Stimulated activated CD8-positive, alpha-beta memory T cell treated with anti-CD3 and anti-CD28 coated beads, Interleukin-2, amount 100 ng/mL, for 1 hour (primary cell): Measurements from ENCODE around the gene ST6GALNAC3.

Experiments
- DNase-seq, 2 donors: peaks; one replicate each; pipeline ENCODE4 v3.0.0-alpha.2; 2020; ENCODE audit warnings: low read depth in 2 of 2

Gene ST6GALNAC3

DNA sequence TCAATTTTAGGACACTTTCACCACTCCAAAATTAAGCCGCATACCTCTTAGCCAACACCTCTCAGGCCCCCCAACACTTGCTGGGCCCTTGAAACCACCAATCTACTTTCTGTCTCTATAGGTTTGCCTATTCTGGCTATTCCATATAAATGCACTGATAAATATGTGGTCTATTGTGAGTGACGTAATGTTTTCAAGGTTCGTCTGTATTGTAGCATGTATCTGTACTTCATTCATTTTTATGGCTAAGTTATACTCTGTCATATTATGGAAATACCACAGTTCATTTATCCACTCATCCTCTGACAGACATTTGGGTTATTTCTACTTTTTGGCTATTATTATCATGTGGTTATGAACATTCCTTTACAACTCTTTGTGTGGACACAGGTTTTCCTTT is 432.8 kb downstream of the ST6GALNAC3 start:
- no peak for DNase-seq

DNA sequence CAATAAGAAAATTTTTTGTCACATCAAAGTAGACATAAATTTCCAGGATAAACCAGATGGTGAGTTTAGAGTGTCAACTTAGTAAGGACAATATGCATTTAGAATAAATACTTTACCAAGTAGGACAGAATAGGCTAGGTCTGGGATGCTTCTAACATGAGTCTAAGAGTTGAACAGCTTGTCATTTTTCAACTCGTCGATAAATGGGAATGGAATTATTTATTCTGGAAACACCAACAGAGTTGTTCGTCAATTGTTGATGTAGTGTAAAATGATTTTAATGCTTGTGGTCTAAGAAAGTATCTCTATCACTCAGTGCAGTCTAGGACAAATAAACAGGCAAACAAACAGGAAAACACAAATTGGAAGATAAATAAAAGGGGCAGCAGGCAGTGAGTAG is 434.3 kb downstream of the ST6GALNAC3 start:
- no peak for DNase-seq

DNA sequence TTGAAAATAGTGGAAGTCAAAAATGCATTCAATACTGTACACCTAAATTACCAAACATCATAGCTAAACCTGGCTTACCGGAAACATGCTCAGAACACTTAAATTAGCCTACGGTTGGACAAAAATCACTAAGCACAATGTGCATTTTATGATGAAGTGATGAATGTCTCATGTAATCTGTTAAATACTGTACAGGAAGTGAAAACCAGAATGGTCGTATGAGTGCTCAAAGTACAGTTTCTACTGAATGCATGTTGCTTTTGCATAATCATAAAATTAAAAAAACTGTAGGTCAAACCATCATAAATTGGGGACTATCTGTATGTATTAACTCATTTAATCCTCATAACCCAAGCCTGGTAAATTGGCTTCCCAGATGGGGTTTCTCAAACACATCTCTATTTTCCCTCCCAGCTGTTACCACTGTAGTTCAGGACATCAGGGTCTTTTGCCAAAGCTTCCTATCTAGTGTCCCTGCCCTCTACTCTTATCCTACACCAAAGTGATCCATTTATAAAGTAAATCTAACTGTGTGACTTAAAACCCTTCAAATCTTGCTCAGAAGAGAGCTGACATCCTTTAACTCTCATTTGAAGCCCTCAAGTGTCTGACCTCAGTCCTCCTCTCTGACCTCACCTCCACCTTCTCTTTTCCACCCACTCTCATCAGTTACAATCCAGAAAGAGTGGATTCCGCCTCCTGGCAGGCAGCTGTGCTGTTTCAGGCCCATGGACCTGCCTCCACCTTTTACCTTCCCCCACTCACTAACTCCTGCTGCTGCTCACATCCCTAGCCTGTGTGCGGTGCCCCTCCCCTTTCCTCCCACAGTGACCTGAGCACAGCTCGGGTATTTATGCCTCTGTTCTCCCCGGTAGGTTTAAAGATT is 436.4 kb downstream of the ST6GALNAC3 start:
- no peak for DNase-seq

DNA sequence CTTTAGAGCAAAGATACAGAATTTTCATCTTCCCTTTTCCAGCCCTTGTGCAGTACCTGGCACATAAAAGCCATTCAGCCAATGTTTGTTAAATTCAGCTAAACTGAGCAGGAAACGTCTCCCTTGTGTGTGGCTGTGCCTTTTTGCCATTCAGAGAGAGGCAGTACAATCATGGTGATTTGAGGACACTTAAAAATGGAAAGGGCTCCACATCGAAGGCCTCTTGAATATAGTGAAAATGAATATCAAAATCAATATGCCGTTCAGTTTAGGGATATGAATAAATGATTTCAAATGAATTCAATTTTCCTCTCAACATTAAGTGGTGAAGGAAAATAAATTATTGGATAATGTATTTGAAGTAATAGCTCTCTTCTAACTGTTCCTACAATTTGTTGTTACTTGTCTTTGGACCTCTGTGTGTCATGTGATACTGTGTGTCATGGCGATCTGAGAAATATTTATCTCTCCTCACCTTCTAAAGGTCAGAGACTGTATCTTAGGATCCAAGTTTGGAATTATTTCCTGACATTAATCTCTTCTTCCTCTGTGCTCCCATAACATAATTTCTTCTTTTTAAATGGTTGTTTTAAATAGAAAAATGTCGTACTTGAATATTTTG is 437.1 kb downstream of the ST6GALNAC3 start:
- DNase-seq: no peak

DNA sequence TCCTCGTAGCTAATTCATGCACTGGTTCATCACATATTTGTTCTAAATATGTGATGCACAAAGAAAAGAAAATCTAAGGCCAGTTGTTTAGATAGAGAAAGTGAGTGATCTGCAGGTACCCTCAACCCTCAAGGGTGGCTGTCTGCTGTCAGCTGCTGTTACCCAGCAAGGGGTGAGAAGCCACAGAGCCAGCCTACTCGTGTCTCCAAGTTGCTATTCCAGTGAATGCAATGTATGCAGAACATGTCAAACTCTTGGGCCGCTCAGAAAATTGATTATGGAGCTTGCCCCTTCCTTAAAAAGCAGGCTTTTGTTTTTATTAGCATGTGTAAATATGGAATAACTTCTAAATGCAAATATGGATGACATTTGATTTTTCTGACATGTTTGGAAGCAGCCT is 456.4 kb downstream of the ST6GALNAC3 start:
- no peak for DNase-seq

DNA sequence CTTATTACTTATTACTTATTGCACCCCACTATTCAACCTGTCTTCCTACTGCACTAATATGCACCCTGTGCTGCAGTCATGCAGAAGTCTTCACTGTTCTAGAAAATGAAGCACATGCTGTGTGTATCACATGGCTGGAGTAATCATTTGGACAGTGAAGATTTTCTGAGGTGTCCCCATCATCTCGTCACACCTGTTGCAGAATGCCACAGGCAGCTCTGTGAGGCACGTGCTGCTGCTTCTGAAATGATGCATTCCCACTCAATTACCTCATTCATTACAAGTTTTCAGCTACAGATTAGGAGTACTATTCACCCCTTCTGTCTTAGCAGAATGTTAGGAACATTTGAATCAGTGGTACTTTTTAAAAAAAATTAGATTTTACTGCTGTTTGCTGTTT is 467.1 kb downstream of the ST6GALNAC3 start:
- no peak for DNase-seq

DNA sequence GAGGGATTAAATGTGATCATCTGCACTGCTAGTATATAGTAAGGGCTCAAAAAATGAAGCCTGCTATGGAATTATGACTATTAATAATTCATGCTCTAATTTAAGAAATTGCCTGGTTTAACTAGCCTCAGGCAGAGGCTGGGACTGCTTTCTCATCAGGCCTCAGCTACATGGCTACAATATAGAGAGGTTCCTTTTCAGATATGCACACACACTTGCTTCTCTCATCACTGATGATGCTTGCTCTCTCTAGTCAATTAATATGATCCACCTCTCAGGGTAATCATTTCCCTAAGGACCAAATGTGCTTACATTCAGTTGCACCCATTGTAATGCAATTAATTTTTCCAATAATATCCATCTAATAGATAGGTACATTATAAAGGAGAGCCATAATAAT is 467.8 kb downstream of the ST6GALNAC3 start:
- no peak for DNase-seq

DNA sequence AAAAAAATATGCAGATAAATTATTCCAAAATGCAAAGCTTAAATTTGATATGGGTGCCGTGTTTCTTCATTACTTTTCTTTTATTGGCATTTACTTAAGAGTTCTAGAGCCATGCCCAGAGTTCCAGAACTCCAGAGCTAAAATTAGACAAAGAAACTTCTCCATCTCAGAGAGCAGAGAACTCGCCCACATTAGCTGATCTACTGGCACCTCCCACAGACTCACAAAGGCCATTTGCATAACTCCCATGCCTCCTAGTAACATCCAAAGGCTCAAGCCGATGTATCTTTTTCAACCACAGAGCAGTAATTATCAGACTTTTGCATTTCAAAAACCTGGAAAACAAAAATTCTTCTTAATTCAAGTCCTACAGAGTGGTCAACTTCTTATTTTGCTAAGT is 468.9 kb downstream of the ST6GALNAC3 start:
- DNase-seq: no peak

DNA sequence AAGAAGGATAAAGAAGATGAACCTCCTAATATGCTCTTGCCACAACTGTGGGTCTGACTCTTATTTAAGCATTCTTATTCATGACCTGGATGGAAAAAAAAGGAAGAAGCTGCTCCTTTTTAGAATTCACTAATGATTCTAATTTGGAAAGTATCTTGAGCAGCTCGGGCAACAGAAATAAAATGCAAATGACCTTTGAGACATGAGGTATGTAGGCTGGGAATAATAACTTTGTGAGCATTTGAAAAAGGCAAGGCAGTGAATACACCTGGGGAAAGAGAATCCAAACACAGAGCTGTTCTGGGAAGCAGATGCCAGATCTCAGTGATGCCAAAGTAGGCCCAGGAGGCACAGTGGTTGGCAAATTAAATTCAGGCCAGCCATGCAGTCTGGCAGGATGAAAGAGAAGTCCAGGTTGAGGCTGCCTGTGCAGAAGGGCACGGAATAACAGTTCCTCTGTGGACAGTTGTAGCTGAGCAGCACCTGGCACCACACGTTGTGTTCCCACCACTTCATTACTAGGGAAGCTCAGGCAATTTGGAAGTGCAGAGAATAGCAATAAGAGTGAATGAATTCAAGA is 471.9 kb downstream of the ST6GALNAC3 start:
- no peak for DNase-seq

DNA sequence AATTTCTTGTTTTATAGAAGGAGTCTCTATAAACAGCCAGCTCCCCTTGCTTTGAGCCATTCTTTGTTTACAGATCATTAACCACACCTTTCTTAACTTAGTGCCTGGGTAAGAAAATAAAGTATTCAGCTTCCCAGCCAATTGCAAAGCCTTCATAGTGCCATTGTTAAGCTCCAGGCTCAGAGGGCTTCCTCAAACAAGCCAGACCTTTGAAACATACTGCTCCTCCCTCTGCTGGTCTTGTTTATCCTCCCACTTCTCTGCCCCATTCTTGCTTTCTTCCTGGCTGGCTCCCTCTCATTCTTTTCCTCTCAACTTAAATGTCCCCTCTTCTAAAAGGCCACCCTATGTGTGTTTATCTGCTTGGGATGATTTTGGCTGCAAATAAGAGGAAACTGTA is 473.4 kb downstream of the ST6GALNAC3 start:
- no peak for DNase-seq

DNA sequence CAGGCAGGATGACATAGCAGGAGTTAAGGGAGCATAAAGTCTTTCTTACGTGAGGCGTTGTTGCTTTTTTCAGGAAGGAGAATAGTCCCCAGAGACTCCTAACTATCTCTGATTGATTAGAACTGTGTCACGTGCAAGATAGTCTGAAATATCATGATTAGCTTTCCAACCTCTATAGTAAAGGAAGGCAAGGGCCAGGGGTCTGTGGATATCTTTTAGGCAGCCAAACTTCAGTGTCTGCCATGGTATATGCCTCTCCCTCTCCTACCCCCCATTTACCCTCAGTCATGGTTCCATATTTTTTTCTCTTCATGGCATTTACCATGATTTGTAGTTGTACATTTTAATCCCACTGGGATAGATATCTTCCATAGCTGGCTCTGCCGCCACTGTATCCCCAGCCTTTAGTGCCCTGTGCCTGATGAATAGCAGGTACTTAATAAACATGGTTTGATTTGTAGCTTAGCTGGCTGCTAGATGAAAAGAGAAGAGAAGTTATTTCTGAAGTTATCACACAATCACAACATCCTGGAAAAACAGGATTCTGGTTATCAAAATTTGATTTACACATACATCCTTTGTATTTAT is 474.1 kb downstream of the ST6GALNAC3 start:
- DNase-seq: no peak

DNA sequence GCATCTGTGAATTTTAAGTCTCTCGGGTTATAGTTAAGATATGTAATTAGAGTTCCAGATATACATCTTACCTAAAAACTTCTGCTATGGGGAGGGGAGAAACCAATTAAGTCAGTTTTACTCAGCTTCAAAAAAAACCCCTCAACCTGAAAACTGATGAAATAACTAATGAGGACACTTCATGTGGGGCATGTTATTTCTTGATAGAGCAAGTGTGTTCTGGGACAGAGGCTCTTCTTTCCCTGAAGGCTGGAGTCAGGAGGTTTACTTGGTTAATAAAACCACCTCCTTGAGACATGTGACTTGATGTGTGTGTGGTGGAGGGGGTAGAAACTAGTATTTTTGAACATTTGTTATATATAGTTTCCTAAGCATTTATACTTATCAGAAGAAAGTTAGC is 479.7 kb downstream of the ST6GALNAC3 start:
- DNase-seq: no peak

DNA sequence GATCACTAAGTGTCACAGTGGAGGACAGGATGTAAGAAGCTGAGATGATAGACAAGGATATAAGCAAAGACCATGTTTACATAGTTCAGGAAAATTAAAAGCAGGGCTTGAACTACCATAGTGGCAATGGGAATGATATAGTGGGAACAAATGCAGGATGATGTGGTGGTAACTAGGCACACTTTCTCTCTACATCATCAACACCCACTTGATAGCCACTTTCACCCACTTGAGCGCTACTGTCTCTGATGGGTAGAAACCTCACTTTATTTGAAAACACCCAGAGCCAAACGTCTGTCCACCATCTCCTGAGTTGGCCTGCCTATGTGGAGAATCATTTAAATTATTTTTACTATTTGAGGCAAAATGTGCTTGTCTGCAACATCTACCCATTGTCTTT is 487.7 kb downstream of the ST6GALNAC3 start:
- no peak for DNase-seq

DNA sequence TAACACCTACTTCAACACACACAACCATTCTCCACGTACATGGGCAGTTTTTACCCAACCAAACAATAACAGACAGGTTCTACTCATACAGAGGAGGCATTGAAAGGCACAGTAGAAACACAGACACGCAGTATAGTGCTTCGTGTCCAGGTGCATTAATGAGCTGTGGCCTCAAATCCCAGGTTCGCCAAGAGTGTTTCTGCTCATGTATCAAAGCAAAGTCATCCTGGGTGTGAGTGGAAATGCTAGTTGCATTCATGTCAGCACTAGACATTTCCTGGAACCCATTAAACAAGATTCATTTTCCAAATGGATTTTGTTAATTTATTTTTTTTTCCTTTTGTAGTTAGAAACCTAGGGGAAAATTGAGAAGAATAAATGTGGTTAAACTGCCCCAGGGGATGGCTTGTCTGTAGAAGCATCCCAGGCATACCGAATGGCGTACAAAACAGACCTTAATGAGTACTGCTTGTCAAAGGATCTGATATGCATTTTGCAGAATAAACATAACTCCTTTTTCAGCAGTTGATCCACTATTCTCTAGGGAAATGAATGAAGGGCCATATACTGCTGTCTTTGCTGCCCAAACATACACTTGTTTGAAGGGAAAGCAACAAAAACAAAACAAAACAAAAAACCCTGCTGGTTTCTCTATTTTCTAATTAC is 494.2 kb downstream of the ST6GALNAC3 start:
- no peak for DNase-seq

DNA sequence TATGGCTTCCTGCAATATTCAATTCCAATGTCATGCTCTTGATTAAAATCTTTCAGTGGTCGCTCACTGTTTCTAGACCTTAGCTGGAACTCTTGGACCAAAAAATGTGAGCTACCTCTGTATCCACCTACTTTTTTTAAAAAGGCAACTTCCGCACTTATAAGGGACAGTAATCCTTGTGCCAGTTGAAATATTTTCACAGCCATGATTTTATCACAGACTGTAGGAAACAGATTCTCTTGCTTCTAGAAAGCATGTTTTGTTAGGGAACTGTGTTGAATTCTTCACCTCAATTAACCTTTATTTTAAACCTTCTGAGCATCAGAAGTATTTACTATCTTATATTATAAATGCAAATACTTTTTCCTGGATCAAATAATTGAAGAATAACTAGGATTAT is 496.7 kb downstream of the ST6GALNAC3 start:
- DNase-seq: no peak

DNA sequence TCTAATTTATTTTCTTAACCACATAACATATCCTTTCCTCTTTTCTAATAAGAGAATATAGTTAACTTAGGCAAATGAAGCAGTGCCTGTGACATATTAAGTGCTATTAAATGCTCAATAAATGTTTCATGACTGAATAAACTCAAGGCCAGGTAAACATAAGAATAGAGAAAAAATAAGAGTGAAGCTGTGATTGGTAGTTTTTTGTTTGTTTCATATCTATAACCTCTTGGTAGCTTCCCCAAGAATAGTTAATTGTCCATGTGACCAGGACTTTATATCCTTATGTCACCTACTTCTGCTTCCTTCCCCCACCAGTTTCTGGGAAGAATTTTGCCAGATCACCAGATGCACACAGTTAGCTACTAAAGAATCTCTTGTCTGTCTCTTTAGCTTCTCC is 497.7 kb downstream of the ST6GALNAC3 start:
- no peak for DNase-seq

DNA sequence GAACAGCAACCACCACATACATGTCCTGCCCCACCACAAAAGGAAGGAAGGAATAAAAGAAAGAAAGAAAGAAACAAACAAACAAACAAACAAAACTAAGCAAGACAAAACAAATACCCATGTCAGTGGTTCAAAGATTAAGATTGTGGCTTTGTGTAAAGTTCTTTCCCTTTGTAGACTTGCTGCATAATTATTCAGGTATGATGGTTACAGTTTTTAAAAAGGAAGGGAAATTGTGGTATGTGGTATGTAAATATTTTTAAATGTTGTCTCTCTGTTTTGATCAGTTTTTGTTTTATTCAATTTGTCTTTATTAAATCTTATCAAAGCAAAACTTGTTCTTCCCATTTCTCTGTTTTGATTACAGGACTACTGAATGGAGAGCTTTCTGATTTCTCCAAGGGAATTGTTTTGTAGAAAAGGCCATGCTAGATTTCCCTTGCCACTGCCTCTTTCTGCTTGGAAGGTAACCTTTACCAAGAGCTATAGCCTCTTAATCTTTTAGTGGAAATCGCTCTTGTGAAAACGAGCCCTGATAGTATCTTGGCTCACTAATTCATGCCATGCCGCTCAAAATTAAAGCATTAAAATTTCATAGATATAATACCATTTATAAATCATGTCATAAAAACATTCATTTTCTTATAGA is 502.5 kb downstream of the ST6GALNAC3 start:
- no peak for DNase-seq

DNA sequence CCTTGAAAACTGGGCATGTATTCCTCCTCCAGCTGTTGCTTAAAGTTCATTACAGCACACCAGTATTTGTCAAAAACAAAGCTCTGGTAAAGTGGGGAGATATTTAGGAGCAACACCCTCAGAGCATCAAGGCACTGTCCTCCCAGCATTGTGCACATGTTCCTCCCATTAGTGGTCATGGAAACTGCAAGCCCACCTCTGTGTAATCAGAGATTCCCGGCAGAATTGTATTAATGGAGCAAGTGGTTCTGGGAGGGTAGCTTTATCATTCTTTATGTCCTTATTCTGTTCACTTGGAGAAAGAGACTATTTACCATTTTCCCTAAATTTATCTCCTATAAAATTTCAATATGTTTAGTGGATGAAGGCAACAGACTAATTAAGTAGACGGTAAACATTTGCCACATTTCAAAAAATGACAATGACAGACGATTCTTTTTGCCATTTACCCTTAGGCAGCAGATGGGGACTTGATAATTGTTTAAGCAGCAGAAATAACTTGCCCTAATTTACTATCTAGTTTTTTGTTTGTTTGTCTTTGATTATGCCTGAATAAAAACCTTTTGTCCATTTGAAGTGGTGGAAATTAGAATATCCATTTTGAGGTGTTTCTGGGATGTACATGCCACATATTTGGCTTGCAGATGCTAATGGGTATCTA is 503.1 kb downstream of the ST6GALNAC3 start:
- no peak for DNase-seq

DNA sequence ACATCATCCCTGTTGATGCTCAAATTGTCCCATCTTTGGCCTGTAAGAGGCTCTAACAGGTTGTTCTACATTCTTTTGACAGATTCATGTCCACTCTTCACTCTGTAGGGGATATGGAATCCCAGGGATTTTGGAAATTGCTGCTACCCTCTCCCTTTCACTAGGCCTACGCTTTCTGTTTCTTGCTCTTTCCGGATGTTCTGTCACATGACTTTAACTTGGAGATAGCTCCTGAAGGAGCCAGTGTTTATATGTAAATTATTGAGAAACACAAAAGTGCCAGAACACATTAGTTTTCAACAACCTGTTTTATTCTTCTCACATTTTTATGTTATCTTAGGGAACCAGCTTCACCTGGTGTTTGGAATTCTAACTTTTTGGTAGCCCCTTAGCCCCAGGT is 505.7 kb downstream of the ST6GALNAC3 start:
- no peak for DNase-seq

DNA sequence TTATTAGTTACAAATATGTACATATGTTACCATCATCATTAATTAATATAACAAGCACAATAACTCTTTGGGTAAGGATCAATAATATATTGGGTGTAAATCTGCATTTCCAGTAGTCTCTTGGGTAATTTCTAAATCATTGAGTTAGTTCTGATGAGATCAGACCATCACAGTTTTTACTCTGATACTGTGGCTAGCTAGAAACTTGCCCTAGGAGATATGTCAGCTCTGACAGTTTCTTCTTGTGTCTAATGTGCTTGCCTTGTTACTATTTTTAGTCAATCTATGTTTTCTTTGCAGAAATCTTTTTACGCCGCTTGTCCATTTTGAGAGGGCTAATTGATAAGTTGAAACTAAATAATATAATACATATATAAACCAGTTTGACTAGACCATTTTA is 507.2 kb downstream of the ST6GALNAC3 start:
- DNase-seq: no peak

DNA sequence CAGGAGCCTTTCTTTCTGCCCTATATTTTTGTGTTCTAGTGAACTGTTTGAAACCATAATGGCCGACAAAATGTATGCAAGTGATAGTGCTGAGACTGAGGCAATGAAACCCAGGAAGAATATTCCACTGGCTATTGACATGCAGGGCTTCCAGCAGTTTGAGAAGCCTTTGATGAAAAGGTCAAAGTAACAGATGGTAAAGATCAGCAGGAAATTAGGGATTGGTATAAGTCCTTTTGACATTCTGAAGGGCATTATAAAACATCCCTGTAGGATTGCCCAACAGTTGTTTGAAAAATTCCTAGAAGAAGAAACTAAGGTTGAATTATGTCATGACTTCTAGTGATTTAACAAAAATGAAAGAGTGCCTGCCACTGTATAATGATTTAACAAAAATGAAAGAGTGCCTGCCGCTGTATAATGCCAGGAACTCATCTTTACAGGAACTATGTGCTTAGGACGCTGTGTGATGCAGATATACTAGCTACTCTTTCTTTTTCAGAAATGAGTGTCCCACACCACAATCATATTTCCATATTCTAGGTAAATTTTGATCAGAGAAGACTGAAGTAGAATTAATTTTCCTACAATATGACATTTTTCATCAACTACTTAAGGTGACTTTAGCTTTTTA is 508.8 kb downstream of the ST6GALNAC3 start:
- DNase-seq: no peak
